ENCODE data around the gene DNAJC19.
"Not testable (repeated sequence)": the region's sequence is repeated elsewhere in the genome, so short reads cannot be mapped to it uniquely, and the experiment has no call there.

DNAJC19 gene

GRCh38 chr3:180990505-180990904 is 969 bp upstream of the DNAJC19 start:
- H3K36me3 ChIP-seq (ENCODE audit: insufficient read depth, low read length): no peaks in the 10 kb centered on the region
- no peaks in the 10 kb centered on the region for H3K9me3 ChIP-seq (ENCODE audit: insufficient read depth, low read depth, low read length)
- no peak for TF ChIP-seq EZH2phosphoT487 (IDR thresholded peaks at IDR 0.05; ENCODE audit: borderline replicate concordance)
- H3K79me2 ChIP-seq (ENCODE audit: insufficient read depth, low read length): peaks cover 22% of the 10 kb centered on the region
- H3F3A ChIP-seq (ENCODE audit: low read depth): no peaks in the 10 kb centered on the region
- peak overlapping the region; percentile 92 for H2AFZ ChIP-seq (ENCODE audit: low read length)
- peak overlapping the region; percentile 92 for H3K4me2 ChIP-seq (ENCODE audit: low read depth, low read length, poor library complexity, severe bottlenecking)
- H3K9ac ChIP-seq (ENCODE audit: low read depth, low read length, poor library complexity, severe bottlenecking): peak overlapping the region; percentile 82
- H3K4me1 ChIP-seq (ENCODE audit: insufficient read depth, low read length, poor library complexity, severe bottlenecking): peaks cover 23% of the 10 kb centered on the region
- H4K20me1 ChIP-seq (ENCODE audit: insufficient read depth, low read length, poor library complexity, severe bottlenecking): no peaks in the 10 kb centered on the region
- no peaks in the 10 kb centered on the region for H3K9me2 ChIP-seq (replicated peaks; ENCODE audit: low read depth, low read length)
- H3K27me3 ChIP-seq (ENCODE audit: insufficient read depth, low read length, poor library complexity, severe bottlenecking): no peaks in the 10 kb centered on the region
- H3K4me3 ChIP-seq (ENCODE audit: low read length, poor library complexity, severe bottlenecking): peak overlapping the region; percentile 90

GRCh38 chr3:180987344-180987743 is 2.2 kb downstream of the DNAJC19 start:
- H3K4me1 ChIP-seq (ENCODE audit: insufficient read depth, low read length, poor library complexity, severe bottlenecking): peaks cover 23% of the 10 kb centered on the region
- no peak overlapping the region for H3K9ac ChIP-seq (ENCODE audit: low read depth, low read length, poor library complexity, severe bottlenecking)
- H4K20me1 ChIP-seq (ENCODE audit: insufficient read depth, low read length, poor library complexity, severe bottlenecking): no peaks in the 10 kb centered on the region
- H3K79me2 ChIP-seq (ENCODE audit: insufficient read depth, low read length): peaks cover 22% of the 10 kb centered on the region
- peak overlapping the region; percentile 90 for H3K4me3 ChIP-seq (ENCODE audit: low read length, poor library complexity, severe bottlenecking)
- H3F3A ChIP-seq (ENCODE audit: low read depth): no peaks in the 10 kb centered on the region
- H2AFZ ChIP-seq (ENCODE audit: low read length): no peak overlapping the region
- H3K4me2 ChIP-seq (ENCODE audit: low read depth, low read length, poor library complexity, severe bottlenecking): peak overlapping the region; percentile 92
- no peaks in the 10 kb centered on the region for H3K9me2 ChIP-seq (replicated peaks; ENCODE audit: low read depth, low read length)
- no peak for TF ChIP-seq EZH2phosphoT487 (IDR thresholded peaks at IDR 0.05; ENCODE audit: borderline replicate concordance)
- no peak for TF ChIP-seq CTCF (conservative IDR thresholded peaks at IDR 0.05; ENCODE audit: low read length)
- no peaks in the 10 kb centered on the region for H3K36me3 ChIP-seq (ENCODE audit: insufficient read depth, low read length)
- H3K9me3 ChIP-seq (ENCODE audit: insufficient read depth, low read depth, low read length): no peaks in the 10 kb centered on the region
- no peaks in the 10 kb centered on the region for H3K27me3 ChIP-seq (ENCODE audit: insufficient read depth, low read length, poor library complexity, severe bottlenecking)

GRCh38 chr3:180986366-180986765 is 3.2 kb downstream of the DNAJC19 start:
- Histone ChIP-seq H3K79me2 (ENCODE audit: insufficient read depth, low read length) (peaks cover 22% of the 10 kb centered on the region), H3K4me2 (ENCODE audit: low read depth, low read length, poor library complexity, severe bottlenecking) (peak overlapping the region; percentile 92), H3K4me1 (ENCODE audit: insufficient read depth, low read length, poor library complexity, severe bottlenecking) (peaks cover 23% of the 10 kb centered on the region)
- H4K20me1 ChIP-seq (ENCODE audit: insufficient read depth, low read length, poor library complexity, severe bottlenecking); H3K9me3 ChIP-seq (ENCODE audit: insufficient read depth, low read depth, low read length); H3K9me2 ChIP-seq (replicated peaks; ENCODE audit: low read depth, low read length); H3K27me3 ChIP-seq (ENCODE audit: insufficient read depth, low read length, poor library complexity, severe bottlenecking); H3F3A ChIP-seq (ENCODE audit: low read depth); H3K4me3 ChIP-seq (ENCODE audit: low read length, poor library complexity, severe bottlenecking); H2AFZ ChIP-seq (ENCODE audit: low read length); H3K36me3 ChIP-seq (ENCODE audit: insufficient read depth, low read length); H3K9ac ChIP-seq (ENCODE audit: low read depth, low read length, poor library complexity, severe bottlenecking): not testable (repeated sequence)

GRCh38 chr3:180983136-180983535 is 6.4 kb downstream of the DNAJC19 start:
- no peaks in the 10 kb centered on the region for H3K9me3 ChIP-seq (ENCODE audit: insufficient read depth, low read depth, low read length)
- no peaks in the 10 kb centered on the region for H3K27me3 ChIP-seq (ENCODE audit: insufficient read depth, low read length, poor library complexity, severe bottlenecking)
- no peaks in the 10 kb centered on the region for H3K9me2 ChIP-seq (replicated peaks; ENCODE audit: low read depth, low read length)
- peaks cover 10% of the 10 kb centered on the region for H3K79me2 ChIP-seq (ENCODE audit: insufficient read depth, low read length)
- H3K4me1 ChIP-seq (ENCODE audit: insufficient read depth, low read length, poor library complexity, severe bottlenecking): peaks cover 9% of the 10 kb centered on the region
- no peak overlapping the region for H3K9ac ChIP-seq (ENCODE audit: low read depth, low read length, poor library complexity, severe bottlenecking)
- no peak for TF ChIP-seq CTCF (conservative IDR thresholded peaks at IDR 0.05; ENCODE audit: low read length)
- no peak for TF ChIP-seq EZH2phosphoT487 (IDR thresholded peaks at IDR 0.05; ENCODE audit: borderline replicate concordance)
- H4K20me1 ChIP-seq (ENCODE audit: insufficient read depth, low read length, poor library complexity, severe bottlenecking): no peaks in the 10 kb centered on the region
- H3F3A ChIP-seq (ENCODE audit: low read depth): no peaks in the 10 kb centered on the region
- no peak overlapping the region for H3K4me2 ChIP-seq (ENCODE audit: low read depth, low read length, poor library complexity, severe bottlenecking)
- no peak overlapping the region for H2AFZ ChIP-seq (ENCODE audit: low read length)
- H3K4me3 ChIP-seq (ENCODE audit: low read length, poor library complexity, severe bottlenecking): no peak overlapping the region
- peaks cover 10% of the 10 kb centered on the region; the same call in 1 of the 2 replicates for H3K36me3 ChIP-seq (ENCODE audit: insufficient read depth, low read length)

All from Loucy (cell line).